H9 (cell line): ENCODE results near the gene MYO18B. TPM values are rescaled to one million over a fixed set of nuclear protein-coding genes. Genes with fewer than 3 reads are reported as not detected.

Experiments
- DNase-seq: peaks from one replicate; pipeline ENCODE4 v3.0.0-alpha.2; 2017
- H2AFZ ChIP-seq: one replicate; pipeline ENCODE4 v1.6.1; 2013; ENCODE audit warnings: mild to moderate bottlenecking, low read length, control low read depth, moderate library complexity
- H2AK5ac ChIP-seq: 2 replicates; pipeline ENCODE4 v1.6.1; 2013; ENCODE audit warnings: low read length, control low read depth, mixed read lengths; ENCODE audit not compliant: insufficient read length
- H2BK120ac ChIP-seq: one replicate; pipeline ENCODE4 v1.6.1; 2013; ENCODE audit warnings: low read depth, mild to moderate bottlenecking, low read length, control low read depth, inconsistent platforms; ENCODE audit not compliant: poor library complexity, severe bottlenecking
- H2BK12ac ChIP-seq: 2 replicates; pipeline ENCODE4 v1.6.1; 2013; ENCODE audit warnings: low read length, control low read depth, mixed read lengths, low read depth; ENCODE audit not compliant: insufficient read length
- H2BK15ac ChIP-seq: 2 replicates; pipeline ENCODE4 v1.6.1; 2013; ENCODE audit warnings: low read depth, low read length, control low read depth
- H2BK20ac ChIP-seq: one replicate; pipeline ENCODE4 v1.6.1; 2013; ENCODE audit warnings: low read depth, mild to moderate bottlenecking, low read length, control low read depth, inconsistent platforms; ENCODE audit not compliant: poor library complexity, severe bottlenecking
- H2BK5ac ChIP-seq: 2 replicates; pipeline ENCODE4 v1.6.1; 2013; ENCODE audit warnings: low read length, control low read depth, mixed read lengths; ENCODE audit not compliant: insufficient read length
- H3K14ac ChIP-seq: 2 replicates; pipeline ENCODE4 v1.6.1; 2013; ENCODE audit warnings: low read length, control low read depth; ENCODE audit not compliant: insufficient read depth
- H3K18ac ChIP-seq: 2 replicates; pipeline ENCODE4 v1.6.1; 2013; ENCODE audit warnings: low read depth, mild to moderate bottlenecking, mixed read lengths, low read length, control low read depth; ENCODE audit not compliant: insufficient read length
- H3K23ac ChIP-seq: 2 replicates; pipeline ENCODE4 v1.6.1; 2013; ENCODE audit warnings: low read length, control low read depth, mixed read lengths, low read depth; ENCODE audit not compliant: insufficient read length
- H3K23me2 ChIP-seq: 2 replicates; pipeline ENCODE4 v1.6.1; 2013; ENCODE audit warnings: low read depth, mild to moderate bottlenecking, mixed read lengths, low read length, control low read depth; ENCODE audit not compliant: insufficient read length, poor library complexity, severe bottlenecking
- H3K27ac ChIP-seq: 2 replicates; pipeline ENCODE4 v1.5.1; 2013; ENCODE audit warnings: low read length, control low read depth, mixed read lengths, low read depth; ENCODE audit not compliant: insufficient read length
- H3K27me3 ChIP-seq: 2 replicates; pipeline ENCODE4 v1.6.1; 2013; ENCODE audit warnings: low read length, control low read depth, inconsistent platforms; ENCODE audit not compliant: insufficient read depth
- H3K4ac ChIP-seq: 2 replicates; pipeline ENCODE4 v1.6.1; 2013; ENCODE audit warnings: low read depth, mild to moderate bottlenecking, control low read depth, inconsistent platforms, low read length, moderate library complexity
- H3K4me1 ChIP-seq: 2 replicates; pipeline ENCODE4 v1.6.1; 2013; ENCODE audit warnings: low read length, control low read depth, inconsistent platforms; ENCODE audit not compliant: insufficient read depth
- H3K4me2 ChIP-seq: 2 replicates; pipeline ENCODE4 v1.6.1; 2013; ENCODE audit warnings: low read length, control low read depth, mixed read lengths; ENCODE audit not compliant: insufficient read length, insufficient read depth
- H3K56ac ChIP-seq: 2 replicates; pipeline ENCODE4 v1.6.1; 2013; ENCODE audit warnings: low read depth, mild to moderate bottlenecking, mixed read lengths, low read length, control low read depth; ENCODE audit not compliant: insufficient read length
- H3K79me1 ChIP-seq: 2 replicates; pipeline ENCODE4 v1.6.1; 2013; ENCODE audit warnings: low read depth, mild to moderate bottlenecking, moderate library complexity, low read length, control low read depth, inconsistent platforms; ENCODE audit not compliant: insufficient read depth, poor library complexity, severe bottlenecking
- H3K79me2 ChIP-seq: 2 replicates; pipeline ENCODE4 v1.6.1; 2013; ENCODE audit warnings: low read length, control low read depth, inconsistent platforms; ENCODE audit not compliant: insufficient read depth
- H3K9ac ChIP-seq: 2 replicates; pipeline ENCODE4 v1.6.1; 2013; ENCODE audit warnings: low read length, control low read depth, mixed read lengths; ENCODE audit not compliant: insufficient read length; ENCODE audit errors: extremely low read depth
- H3K9me3 ChIP-seq: one replicate; pipeline ENCODE4 v1.6.1; 2013; ENCODE audit warnings: low read depth, low read length, inconsistent platforms; ENCODE audit not compliant: control insufficient read depth
- H3T11ph ChIP-seq: one replicate; pipeline ENCODE4 v1.6.1; 2013; ENCODE audit warnings: mild to moderate bottlenecking, low read length, control low read depth, inconsistent platforms
- H4K20me1 ChIP-seq: one replicate; pipeline ENCODE4 v1.6.1; 2013; ENCODE audit not compliant: control insufficient read depth, insufficient read length, insufficient read depth
- H4K5ac ChIP-seq: 2 replicates; pipeline ENCODE4 v1.6.1; 2013; ENCODE audit warnings: low read depth, mild to moderate bottlenecking, mixed read lengths, low read length, control low read depth; ENCODE audit not compliant: insufficient read length
- H4K8ac ChIP-seq: replicated peaks from 2 replicates; pipeline ENCODE4 v1.6.1; 2013; ENCODE audit warnings: low read length, control low read depth, mixed read lengths, low read depth; ENCODE audit not compliant: insufficient read length
- H4K91ac ChIP-seq: 2 replicates; pipeline ENCODE4 v1.6.1; 2013; ENCODE audit warnings: low read depth, mild to moderate bottlenecking, moderate library complexity, mixed read lengths, low read length, control low read depth; ENCODE audit not compliant: insufficient read length
- H3K27ac Mint-ChIP-seq, 3 experiments: 2 replicates in 2 of 3; 3 replicates in 1 of 3; pipeline ENCODE4 v1.8.0; 2020 to 2021; ENCODE audit warnings: mixed read lengths in 3 of 3, mild to moderate bottlenecking in 1 of 3, moderate library complexity in 1 of 3
- H3K27me3 Mint-ChIP-seq: 2 replicates; pipeline ENCODE4 v1.8.0; 2021; ENCODE audit warnings: low read depth, mild to moderate bottlenecking, moderate library complexity, mixed read lengths
- H3K36me3 Mint-ChIP-seq, 3 experiments: 2 replicates in 2 of 3; 3 replicates in 1 of 3; pipeline ENCODE4 v1.8.0; 2020 to 2021; ENCODE audit warnings: low read depth in 3 of 3, mixed read lengths in 3 of 3; ENCODE audit not compliant: insufficient read depth in 1 of 3
- H3K4me1 Mint-ChIP-seq, 2 experiments: 2 replicates each; pipeline ENCODE4 v1.8.0; 2020; ENCODE audit warnings: mixed read lengths in 2 of 2
- H3K4me3 Mint-ChIP-seq, 2 experiments: 2 replicates in 1 of 2; 3 replicates in 1 of 2; pipeline ENCODE4 v1.8.0; 2020 to 2021; ENCODE audit warnings: mild to moderate bottlenecking in 2 of 2, mixed read lengths in 2 of 2, moderate library complexity in 1 of 2
- H3K9me3 Mint-ChIP-seq, 2 experiments: 2 replicates in 1 of 2; 3 replicates in 1 of 2; pipeline ENCODE4 v1.8.0; 2020; ENCODE audit warnings: mild to moderate bottlenecking in 2 of 2, mixed read lengths in 2 of 2, moderate library complexity in 1 of 2
- WGBS: extraction: QIAGEN DNeasy Blood & Tissue Kit; methylation state at CpG from one replicate; pipeline ENCODE4 v1.1.7; 2013; ENCODE audit warnings: missing lambda C conversion rate, low lambda C conversion rate, mixed read lengths; ENCODE audit not compliant: insufficient read length; ENCODE audit errors: extremely low coverage; 5-methylcytosine and 5-hydroxymethylcytosine counted together
- total RNA-seq: library from RNA; stranded (reverse); gene quantifications from 2 replicates; pipeline ENCODE4 v1.2.1, GENCODE V29; 2021
- TF ChIP-seq, protein P1 (sequence below): fragments of 200-600 bp; sonication (generic); conservative IDR thresholded peaks from 3 replicates; pipeline ENCODE4 v1.8.0; 2021; ENCODE audit warnings: antibody characterized with exemption, mild to moderate bottlenecking

MYO18B gene
- total RNA-seq, 1 experiment from 2014 or later = 0.46 TPM

GRCh38 chr22:25722223-25722622 lies 19.8 kb upstream of the MYO18B start:
- peaks cover 0 to 5% (median 3%) of the 10 kb centered on the region in 3 experiments; a peak in 4 of 7 replicates for H3K36me3 Mint-ChIP-seq
- no peak overlapping the region for H3T11ph ChIP-seq

More at GRCh38 chr22:25722223-25722622, 19.8 kb upstream of the MYO18B start:
- H4K5ac ChIP-seq = no peak overlapping the region
- no peak overlapping the region for H2BK120ac ChIP-seq
- H3K23me2 ChIP-seq = no peaks in the 10 kb centered on the region
- no peak overlapping the region for H3K23ac ChIP-seq
- no peak overlapping the region for H3K56ac ChIP-seq
- no peaks in the 10 kb centered on the region for H4K20me1 ChIP-seq
- H3K27ac Mint-ChIP-seq = no peak overlapping the region
- no peak overlapping the region for H3K14ac ChIP-seq
- TF ChIP-seq, protein P1, sequence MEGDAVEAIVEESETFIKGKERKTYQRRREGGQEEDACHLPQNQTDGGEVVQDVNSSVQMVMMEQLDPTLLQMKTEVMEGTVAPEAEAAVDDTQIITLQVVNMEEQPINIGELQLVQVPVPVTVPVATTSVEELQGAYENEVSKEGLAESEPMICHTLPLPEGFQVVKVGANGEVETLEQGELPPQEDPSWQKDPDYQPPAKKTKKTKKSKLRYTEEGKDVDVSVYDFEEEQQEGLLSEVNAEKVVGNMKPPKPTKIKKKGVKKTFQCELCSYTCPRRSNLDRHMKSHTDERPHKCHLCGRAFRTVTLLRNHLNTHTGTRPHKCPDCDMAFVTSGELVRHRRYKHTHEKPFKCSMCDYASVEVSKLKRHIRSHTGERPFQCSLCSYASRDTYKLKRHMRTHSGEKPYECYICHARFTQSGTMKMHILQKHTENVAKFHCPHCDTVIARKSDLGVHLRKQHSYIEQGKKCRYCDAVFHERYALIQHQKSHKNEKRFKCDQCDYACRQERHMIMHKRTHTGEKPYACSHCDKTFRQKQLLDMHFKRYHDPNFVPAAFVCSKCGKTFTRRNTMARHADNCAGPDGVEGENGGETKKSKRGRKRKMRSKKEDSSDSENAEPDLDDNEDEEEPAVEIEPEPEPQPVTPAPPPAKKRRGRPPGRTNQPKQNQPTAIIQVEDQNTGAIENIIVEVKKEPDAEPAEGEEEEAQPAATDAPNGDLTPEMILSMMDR = no peak
- H3K4me2 ChIP-seq = no peak overlapping the region
- no peak for DNase-seq
- no peaks in the 10 kb centered on the region for H3K27me3 ChIP-seq
- no peaks in the 10 kb centered on the region for H3K27me3 Mint-ChIP-seq
- no peak overlapping the region for H2BK5ac ChIP-seq
- H3K4me1 ChIP-seq = no peaks in the 10 kb centered on the region
- no peaks in the 10 kb centered on the region for H3K9me3 ChIP-seq
- no peak overlapping the region for H3K4ac ChIP-seq
- no peaks in the 10 kb centered on the region for H3K79me2 ChIP-seq
- H2AK5ac ChIP-seq = no peak overlapping the region
- H4K8ac ChIP-seq = no peak overlapping the region
- peaks cover 5 to 8% of the 10 kb centered on the region in 2 experiments for H3K4me1 Mint-ChIP-seq
- H3K27ac ChIP-seq = no peak overlapping the region
- H2BK15ac ChIP-seq = no peak overlapping the region
- no peak overlapping the region for H2BK12ac ChIP-seq
- H3K18ac ChIP-seq = no peak overlapping the region
- H2BK20ac ChIP-seq = no peak overlapping the region
- WGBS = no CpG with 5 or more reads among the region's 16 CpGs
- no peak overlapping the region for H3K9ac ChIP-seq
- no peaks in the 10 kb centered on the region for H3K9me3 Mint-ChIP-seq
- H4K91ac ChIP-seq = no peak overlapping the region
- H3K4me3 Mint-ChIP-seq = no peak overlapping the region
- H2AFZ ChIP-seq = no peak overlapping the region
- H3K79me1 ChIP-seq = no peaks in the 10 kb centered on the region
